ENCODE results near the gene EML5. TPM values are rescaled to one million over a fixed set of nuclear protein-coding genes. Genes with fewer than 3 reads are reported as not detected.
A peak's percentile ranks its signal among the peaks of the same experiment; 100 is the strongest.

The EML5 gene
- total and polyA plus RNA-seq, 8 donors: 1.1 to 2.3 (median 1.8) TPM

DNA sequence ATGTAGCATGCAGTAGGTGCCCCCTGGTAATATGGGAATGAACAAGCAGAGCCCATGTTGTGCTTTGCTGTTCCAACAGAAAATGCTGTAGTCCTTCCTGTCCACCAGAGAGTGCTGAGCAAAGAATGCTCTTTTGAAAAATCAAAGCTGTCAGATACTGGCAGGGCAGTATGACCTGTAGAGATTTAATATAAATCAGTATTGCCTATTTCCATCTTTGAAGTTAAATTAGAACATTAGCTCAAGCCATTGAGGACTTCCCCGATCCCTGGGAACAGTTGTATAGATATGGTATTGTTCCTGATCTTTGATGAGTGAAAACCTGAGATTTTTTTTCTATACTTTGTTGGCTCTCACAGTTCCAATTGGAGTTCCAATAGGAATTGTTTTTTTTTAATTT, 44.7 kb upstream of the EML5 start:
- no peak overlapping the region for H3K27ac ChIP-seq
- TF ChIP-seq CTCF (IDR thresholded peaks at IDR 0.05): no peak
- ATAC-seq: no peak
- intact Hi-C loops (cut with DNase I): no loop called here
- H3K27me3 ChIP-seq: no peaks in the 10 kb centered on the region
- no peaks in the 10 kb centered on the region for H3K9me3 ChIP-seq
- no peak for DNase-seq
- H3K4me3 ChIP-seq: no peak overlapping the region
- H3K36me3 ChIP-seq: no peaks in the 10 kb centered on the region
- H3K4me1 ChIP-seq: no peaks in the 10 kb centered on the region

- no peak overlapping the region for H3K4me3 ChIP-seq
- TF ChIP-seq CTCF (IDR thresholded peaks at IDR 0.05): no peak
- H3K36me3 ChIP-seq: no peaks in the 10 kb centered on the region
- DNase-seq (peak in 1 of 4 donors; percentile 17), ATAC-seq (no peak)
- H3K27me3 ChIP-seq: no peaks in the 10 kb centered on the region
- intact Hi-C loops (cut with DNase I): no loop called here
- H3K9me3 ChIP-seq: no peaks in the 10 kb centered on the region
- H3K27ac ChIP-seq: no peak overlapping the region
- H3K4me1 ChIP-seq: peaks cover 0 to 3% of the 10 kb centered on the region in 2 donors
Measured at GRCh38 chr14:88835661-88836060, 42.9 kb upstream of the EML5 start.

DNA sequence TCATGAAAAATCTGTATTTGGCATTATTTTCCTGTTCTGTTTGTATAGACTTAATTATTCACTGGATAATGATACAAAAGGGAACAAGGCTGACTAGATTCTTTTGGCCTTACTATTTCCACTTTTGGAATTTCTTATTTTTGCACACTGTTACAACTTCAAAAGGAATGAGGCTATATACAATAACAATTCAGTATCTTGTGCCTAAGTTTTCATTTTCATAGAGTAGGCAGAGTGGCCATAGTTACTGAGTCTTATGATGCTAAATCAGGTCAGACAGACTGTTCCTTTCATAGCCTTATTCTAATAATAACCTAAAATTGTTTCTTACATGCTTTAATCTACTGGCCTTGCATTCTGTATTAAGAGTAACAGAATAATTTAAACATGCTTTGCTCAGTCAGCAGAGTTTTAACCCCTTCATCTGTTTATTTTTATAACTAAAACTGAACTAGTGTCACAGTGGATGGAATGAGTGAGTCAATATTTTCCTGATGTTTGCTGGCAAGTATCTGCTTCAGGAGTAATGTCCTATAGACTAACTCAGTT, 42.2 kb upstream of the EML5 start:
- intact Hi-C loops (cut with DNase I): no loop called here
- H3K4me3 ChIP-seq: no peak overlapping the region
- TF ChIP-seq CTCF (IDR thresholded peaks at IDR 0.05): no peak
- ATAC-seq (peak; percentile 60), DNase-seq (peak in 2 of 4 donors; percentile 40 to 53)
- H3K27me3 ChIP-seq: no peaks in the 10 kb centered on the region
- H3K27ac ChIP-seq: peak overlapping the region in 1 of 2 donors; percentile 45
- H3K9me3 ChIP-seq: no peaks in the 10 kb centered on the region
- no peaks in the 10 kb centered on the region for H3K36me3 ChIP-seq
- peaks cover 0 to 5% of the 10 kb centered on the region in 2 donors for H3K4me1 ChIP-seq

- H3K27ac ChIP-seq: no peak overlapping the region
- no peaks in the 10 kb centered on the region for H3K27me3 ChIP-seq
- H3K4me1 ChIP-seq: peaks cover 0 to 15% of the 10 kb centered on the region in 2 donors
- intact Hi-C loops (cut with DNase I): no loop called here
- H3K9me3 ChIP-seq: no peaks in the 10 kb centered on the region
- no peaks in the 10 kb centered on the region for H3K36me3 ChIP-seq
- peak; percentile 42 for ATAC-seq
- no peak for DNase-seq
- no peak for TF ChIP-seq CTCF (IDR thresholded peaks at IDR 0.05)
- H3K4me3 ChIP-seq: no peak overlapping the region
Measured at GRCh38 chr14:88831284-88831683, 38.5 kb upstream of the EML5 start.

- Histone ChIP-seq H3K27ac (no peak overlapping the region), H3K4me3 (no peak overlapping the region), H3K9me3 (no peaks in the 10 kb centered on the region), H3K4me1 (peaks cover 4 to 22% of the 10 kb centered on the region in 2 donors), H3K36me3 (no peaks in the 10 kb centered on the region), H3K27me3 (no peaks in the 10 kb centered on the region)
- TF ChIP-seq CTCF (IDR thresholded peaks at IDR 0.05): no peak
- intact Hi-C loops (cut with DNase I): no loop called here
- DNase-seq: no peak
- no peak for ATAC-seq
Measured at GRCh38 chr14:88829685-88830302, 37.0 kb upstream of the EML5 start.
